DND-41 (cell line): ENCODE measurements around the gene PSMC4.

ENCODE experiments used
- ATAC-seq: fragments of 200-7000 bp; cut with Tn5 transposase; 3 replicates; pipeline ENCODE4 v1.9.1; 2021; ENCODE audit warnings: low read depth; ENCODE audit not compliant: insufficient read depth
- DNase-seq: peaks from one replicate; pipeline ENCODE4 v3.0.0-alpha.2; 2020
- H2AFZ ChIP-seq: 2 replicates; pipeline ENCODE4 v1.6.0; 2012; ENCODE audit warnings: low read depth, low read length
- H3K27ac ChIP-seq: 2 replicates; pipeline ENCODE4 v1.5.1; 2012; ENCODE audit warnings: low read length, inconsistent platforms
- H3K27me3 ChIP-seq: fragments of 200-600 bp; sonication (generic); 2 replicates; pipeline ENCODE4 v1.6.0; 2012; ENCODE audit warnings: low read length, mild to moderate bottlenecking, inconsistent platforms; ENCODE audit not compliant: insufficient read depth, poor library complexity
- H3K36me3 ChIP-seq: 2 replicates; pipeline ENCODE4 v1.5.1; 2012; ENCODE audit warnings: low read length, inconsistent platforms; ENCODE audit not compliant: insufficient read depth
- H3K4me1 ChIP-seq: 2 replicates; pipeline ENCODE4 v1.5.1; 2012; ENCODE audit warnings: mild to moderate bottlenecking, low read length; ENCODE audit not compliant: insufficient read depth
- H3K4me2 ChIP-seq: 2 replicates; pipeline ENCODE4 v1.6.0; 2012; ENCODE audit warnings: mild to moderate bottlenecking, moderate library complexity, low read length, inconsistent platforms; ENCODE audit not compliant: insufficient read depth
- H3K4me3 ChIP-seq, 2 experiments: fragments of 200-600 bp in 1 of 2; shearing (Covaris generic) in 1 of 2; 2 replicates each; pipeline ENCODE4 v1.5.1; 2012 to 2016; ENCODE audit warnings: inconsistent platforms in 2 of 2, low read length in 2 of 2, mild to moderate bottlenecking in 2 of 2, low read depth in 1 of 2, moderate library complexity in 1 of 2
- H3K79me2 ChIP-seq: 2 replicates; pipeline ENCODE4 v1.6.0; 2012; ENCODE audit warnings: low read length, inconsistent platforms; ENCODE audit not compliant: insufficient read depth
- H3K9ac ChIP-seq: 2 replicates; pipeline ENCODE4 v1.6.0; 2012; ENCODE audit warnings: low read depth, mild to moderate bottlenecking, inconsistent platforms, low read length, moderate library complexity
- H3K9me3 ChIP-seq: 2 replicates; pipeline ENCODE4 v1.5.1; 2012; ENCODE audit warnings: low read length, moderate library complexity, mild to moderate bottlenecking, inconsistent platforms; ENCODE audit not compliant: insufficient read depth, severe bottlenecking
- H4K20me1 ChIP-seq: 2 replicates; pipeline ENCODE4 v1.6.0; 2012; ENCODE audit warnings: low read length; ENCODE audit not compliant: insufficient read depth
- EZH2 ChIP-seq: IDR thresholded peaks from 3 replicates; pipeline ENCODE4 v1.6.1; 2012; ENCODE audit warnings: borderline replicate concordance, low read depth, mild to moderate bottlenecking, moderate library complexity, low read length, inconsistent platforms; ENCODE audit not compliant: severe bottlenecking
- TF ChIP-seq, protein P1 (sequence below): IDR thresholded peaks from 2 replicates; pipeline ENCODE4 v1.5.1; 2012; ENCODE audit warnings: borderline replicate concordance, low read length, moderate library complexity, mild to moderate bottlenecking; ENCODE audit not compliant: poor library complexity, severe bottlenecking; ENCODE audit errors: extremely low read depth

PSMC4 gene

DNA sequence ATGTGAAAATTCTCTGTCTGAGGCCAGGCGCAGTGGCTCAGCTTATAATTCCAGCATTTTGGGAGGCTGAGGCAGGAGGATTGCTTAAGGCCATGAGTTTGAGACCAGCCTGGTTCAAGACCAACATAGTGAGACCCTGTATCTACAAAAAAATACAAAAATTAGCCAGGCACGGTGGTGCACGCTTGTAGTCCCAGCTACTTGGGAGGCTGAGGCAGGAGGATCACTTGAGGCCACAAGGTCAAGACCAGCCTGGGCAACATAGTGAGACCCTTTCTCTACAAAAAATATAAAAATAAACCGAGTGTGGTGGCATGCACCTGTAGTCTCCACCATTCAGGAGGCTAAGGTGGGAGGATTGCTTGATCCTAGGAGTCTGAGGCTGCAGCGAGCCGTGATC, 34.3 kb upstream of the PSMC4 start:
- Histone ChIP-seq H3K27ac (no peak overlapping the region), H3K36me3 (no peaks in the 10 kb centered on the region), H3K27me3 (no peaks in the 10 kb centered on the region), H4K20me1 (no peaks in the 10 kb centered on the region), H3K79me2 (no peaks in the 10 kb centered on the region), H2AFZ (no peak overlapping the region), H3K9me3 (no peaks in the 10 kb centered on the region), H3K9ac (no peak overlapping the region), H3K4me2 (no peak overlapping the region), H3K4me1 (peaks cover 30% of the 10 kb centered on the region), H3K4me3 (no peak overlapping the region)
- DNase-seq (no peak), ATAC-seq (no peak)
- TF ChIP-seq, protein P1, sequence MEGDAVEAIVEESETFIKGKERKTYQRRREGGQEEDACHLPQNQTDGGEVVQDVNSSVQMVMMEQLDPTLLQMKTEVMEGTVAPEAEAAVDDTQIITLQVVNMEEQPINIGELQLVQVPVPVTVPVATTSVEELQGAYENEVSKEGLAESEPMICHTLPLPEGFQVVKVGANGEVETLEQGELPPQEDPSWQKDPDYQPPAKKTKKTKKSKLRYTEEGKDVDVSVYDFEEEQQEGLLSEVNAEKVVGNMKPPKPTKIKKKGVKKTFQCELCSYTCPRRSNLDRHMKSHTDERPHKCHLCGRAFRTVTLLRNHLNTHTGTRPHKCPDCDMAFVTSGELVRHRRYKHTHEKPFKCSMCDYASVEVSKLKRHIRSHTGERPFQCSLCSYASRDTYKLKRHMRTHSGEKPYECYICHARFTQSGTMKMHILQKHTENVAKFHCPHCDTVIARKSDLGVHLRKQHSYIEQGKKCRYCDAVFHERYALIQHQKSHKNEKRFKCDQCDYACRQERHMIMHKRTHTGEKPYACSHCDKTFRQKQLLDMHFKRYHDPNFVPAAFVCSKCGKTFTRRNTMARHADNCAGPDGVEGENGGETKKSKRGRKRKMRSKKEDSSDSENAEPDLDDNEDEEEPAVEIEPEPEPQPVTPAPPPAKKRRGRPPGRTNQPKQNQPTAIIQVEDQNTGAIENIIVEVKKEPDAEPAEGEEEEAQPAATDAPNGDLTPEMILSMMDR = no peak
- no peak for TF ChIP-seq EZH2

DNA sequence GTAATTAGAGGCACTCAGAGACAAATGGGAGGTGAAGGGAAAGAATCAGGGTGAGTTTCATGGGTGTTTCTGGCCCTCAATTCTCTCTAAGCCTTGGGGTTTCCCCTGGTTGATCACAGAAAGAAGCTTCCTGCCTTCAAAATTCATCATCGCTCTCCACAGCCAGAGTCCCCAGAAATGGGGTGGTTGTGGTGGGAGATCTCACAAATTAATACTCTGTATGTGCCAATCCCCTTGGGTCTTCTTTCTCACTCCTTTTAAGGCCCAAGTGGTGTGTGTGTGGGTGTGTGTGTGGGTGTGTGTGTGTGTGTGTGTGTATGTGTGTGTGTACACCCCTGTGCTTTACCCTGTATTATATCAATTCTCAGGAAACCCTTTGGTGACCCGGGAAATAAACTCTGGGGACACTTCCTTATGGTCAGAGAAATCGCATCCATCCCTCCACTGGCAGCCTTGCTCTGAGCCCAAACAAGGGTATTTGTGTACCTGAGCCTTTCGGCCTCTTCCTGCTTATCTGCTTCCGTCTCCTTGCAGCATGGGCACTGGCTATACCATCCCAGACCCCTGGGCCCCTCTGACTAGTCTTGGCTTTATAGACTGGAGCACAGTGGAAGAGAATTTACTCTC, 33.8 kb upstream of the PSMC4 start:
- Histone ChIP-seq H3K27me3 (no peaks in the 10 kb centered on the region), H3K9ac (no peak overlapping the region), H3K4me1 (peaks cover 35% of the 10 kb centered on the region), H3K79me2 (no peaks in the 10 kb centered on the region), H3K9me3 (no peaks in the 10 kb centered on the region), H3K4me2 (no peak overlapping the region), H3K4me3 (no peak overlapping the region), H3K27ac (no peak overlapping the region), H2AFZ (no peak overlapping the region), H4K20me1 (no peaks in the 10 kb centered on the region), H3K36me3 (no peaks in the 10 kb centered on the region)
- no peak for TF ChIP-seq EZH2
- TF ChIP-seq, protein P1 = no peak
- ATAC-seq = no peak
- DNase-seq = no peak

DNA sequence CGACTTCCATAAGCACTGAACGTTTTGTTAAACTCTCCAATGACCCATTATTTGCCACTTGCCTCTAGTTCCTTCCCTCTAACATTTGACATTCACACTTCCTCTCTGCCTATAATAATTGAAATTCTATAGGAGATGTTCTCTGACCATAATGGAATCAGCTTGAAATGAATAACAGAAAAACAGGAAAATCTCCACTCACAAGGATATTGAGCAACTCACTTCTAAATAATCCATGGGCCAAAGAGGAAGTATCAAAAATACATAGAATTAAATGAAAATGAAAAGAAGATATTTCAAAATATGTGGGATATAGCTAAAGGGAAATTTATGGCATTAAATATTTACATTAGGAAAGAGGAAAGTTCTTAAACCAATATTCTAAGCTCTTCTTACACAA, 33.2 kb upstream of the PSMC4 start:
- H4K20me1 ChIP-seq = no peaks in the 10 kb centered on the region

More for the DNA sequence above, 33.2 kb upstream of the PSMC4 start:
- Histone ChIP-seq H3K4me3 (no peak overlapping the region), H2AFZ (no peak overlapping the region), H3K4me1 (peaks cover 41% of the 10 kb centered on the region), H3K36me3 (no peaks in the 10 kb centered on the region), H3K27me3 (no peaks in the 10 kb centered on the region), H3K27ac (no peak overlapping the region), H3K9me3 (no peaks in the 10 kb centered on the region), H3K79me2 (no peaks in the 10 kb centered on the region), H3K4me2 (no peak overlapping the region), H3K9ac (no peak overlapping the region)
- no peak for ATAC-seq
- TF ChIP-seq EZH2 = no peak
- TF ChIP-seq, protein P1 = no peak
- DNase-seq = no peak
